NCI-H1694 treated with DMSO at 0.1 percent for 48 hours (cell line): ENCODE results near the gene OSBPL10.
"Not testable (repeated sequence)": the region's sequence is repeated elsewhere in the genome, so short reads cannot be mapped to it uniquely, and the experiment has no call there.

Experiments
- DNase-seq: peaks from one replicate; lab custom pipeline; 2025; lab: John Stamatoyannopoulos, UW

The OSBPL10 gene

GRCh38 chr3:31992995-31993394, 11.9 kb upstream of the OSBPL10 start:
- not testable (repeated sequence) for DNase-seq

- DNase-seq, result no peak
Measured at GRCh38 chr3:31988271-31988670, 7.2 kb upstream of the OSBPL10 start.

- no peak for DNase-seq
Measured at GRCh38 chr3:31985831-31986230, 4.8 kb upstream of the OSBPL10 start.

- no peak for DNase-seq
Measured at GRCh38 chr3:31984321-31984720, 3.3 kb upstream of the OSBPL10 start.

GRCh38 chr3:31980530-31981205, 394 bp downstream of the OSBPL10 start:
- DNase-seq, result no peak

- DNase-seq, result no peak
Measured at GRCh38 chr3:31979001-31979697, 1.9 kb downstream of the OSBPL10 start.

GRCh38 chr3:31978553-31978952, 2.5 kb downstream of the OSBPL10 start:
- DNase-seq, result no peak

GRCh38 chr3:31977736-31978135, 3.3 kb downstream of the OSBPL10 start:
- no peak for DNase-seq

GRCh38 chr3:31976302-31976701, 4.8 kb downstream of the OSBPL10 start:
- DNase-seq, result no peak

- no peak for DNase-seq
Measured at GRCh38 chr3:31974964-31975363, 6.1 kb downstream of the OSBPL10 start.

GRCh38 chr3:31974471-31974870, 6.6 kb downstream of the OSBPL10 start:
- no peak for DNase-seq

GRCh38 chr3:31973837-31974236, 7.2 kb downstream of the OSBPL10 start:
- DNase-seq, result no peak

GRCh38 chr3:31973081-31973480, 8.0 kb downstream of the OSBPL10 start:
- no peak for DNase-seq

GRCh38 chr3:31971607-31972006, 9.5 kb downstream of the OSBPL10 start:
- no peak for DNase-seq

- no peak for DNase-seq
Measured at GRCh38 chr3:31968927-31969418, 12.1 kb downstream of the OSBPL10 start.

- DNase-seq, result no peak
Measured at GRCh38 chr3:31968369-31968926, 12.6 kb downstream of the OSBPL10 start.

GRCh38 chr3:31967592-31967991, 13.5 kb downstream of the OSBPL10 start:
- DNase-seq, result no peak

GRCh38 chr3:31966978-31967591, 14.0 kb downstream of the OSBPL10 start:
- DNase-seq, result no peak

- DNase-seq, result no peak
Measured at GRCh38 chr3:31962801-31963205, 18.3 kb downstream of the OSBPL10 start.

- peak; percentile 11 for DNase-seq
Measured at GRCh38 chr3:31960793-31961431, 20.1 kb downstream of the OSBPL10 start.

GRCh38 chr3:31959951-31960792, 20.9 kb downstream of the OSBPL10 start:
- no peak for DNase-seq
